SH-SY5Y (cell line): ENCODE measurements around the gene TACC2.

ENCODE experiments used
- GATA2 ChIP-seq: IDR thresholded peaks from 2 replicates; pipeline ENCODE4 v1.6.1; 2011; ENCODE audit warnings: mild to moderate bottlenecking, low read depth, low read length
- GATA3 ChIP-seq: IDR thresholded peaks from 2 replicates; pipeline ENCODE4 v1.6.1; 2011; ENCODE audit warnings: low read depth, mild to moderate bottlenecking, low read length, moderate library complexity

DNA sequence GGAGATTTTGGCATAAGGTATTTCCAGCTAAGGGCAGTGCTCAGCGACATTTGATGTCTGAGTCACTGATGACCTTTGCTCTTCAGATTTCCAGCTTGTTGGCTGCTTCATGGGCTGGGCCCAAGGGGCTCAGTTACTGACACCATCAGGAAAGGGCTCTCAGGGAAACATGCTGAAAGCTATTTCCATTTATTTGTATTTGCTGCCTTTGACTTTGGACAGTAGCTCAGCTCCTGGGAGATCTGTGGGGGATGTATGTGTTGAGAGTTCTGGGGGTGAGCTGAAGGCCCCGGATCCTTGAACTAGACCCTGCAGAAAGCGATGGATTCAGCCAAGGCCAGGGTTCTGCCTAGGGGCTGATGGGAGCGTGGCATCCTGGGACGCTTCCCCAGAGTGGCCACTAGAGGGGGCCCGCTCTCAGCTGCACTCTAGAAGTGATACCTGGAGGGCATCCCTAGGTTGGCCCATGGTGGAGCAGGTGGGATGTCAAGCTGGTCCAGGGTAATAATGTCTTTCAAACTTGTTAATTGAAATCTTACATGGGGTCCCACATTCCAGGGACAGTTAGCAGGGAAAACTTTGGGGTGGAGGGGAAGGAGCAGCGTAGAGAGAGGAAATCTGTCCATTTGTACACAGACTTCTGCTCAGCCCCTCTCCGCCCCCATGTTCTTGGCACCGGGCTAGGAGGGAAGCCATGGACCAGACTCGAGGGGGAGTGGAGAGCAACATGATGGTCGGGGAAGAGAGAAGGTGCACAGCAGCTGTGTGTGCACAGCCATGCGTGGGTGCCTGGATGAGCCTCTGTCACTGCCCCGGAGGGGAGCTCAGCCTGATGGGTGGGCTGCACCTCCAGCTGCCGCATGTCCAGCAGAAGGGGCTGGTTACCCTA, 279.1 kb downstream of the TACC2 start:
- TF ChIP-seq GATA2 (no peak), GATA3 (no peak)
